Testis (tissue), 3 donors: ENCODE measurements around the gene CBR3. TPM values are rescaled to one million over a fixed set of nuclear protein-coding genes. Genes with fewer than 3 reads are reported as not detected.
"Not testable (repeated sequence)": the region's sequence is repeated elsewhere in the genome, so short reads cannot be mapped to it uniquely, and the experiment has no call there.

Experiments used
- DNase-seq: peaks from one replicate; pipeline ENCODE4 v3.0.0-alpha.2; 2019
- H3K27ac ChIP-seq, 2 donors: fragments of 200-600 bp; sonication (generic); one replicate each; pipeline ENCODE4 v1.5.1; 2019
- H3K27me3 ChIP-seq: fragments of 200-600 bp; sonication (generic); one replicate; pipeline ENCODE4 v1.5.1; 2019
- H3K36me3 ChIP-seq: fragments of 200-600 bp; sonication (generic); one replicate; pipeline ENCODE4 v1.5.1; 2017; ENCODE audit warnings: low read depth; ENCODE audit errors: missing control alignments
- H3K4me1 ChIP-seq: fragments of 200-600 bp; sonication (generic); one replicate; pipeline ENCODE4 v1.5.1; 2019
- H3K4me3 ChIP-seq, 2 donors: fragments of 200-600 bp; sonication (generic); one replicate each; pipeline ENCODE4 v1.5.1; 2017 to 2019
- H3K9me3 ChIP-seq: fragments of 200-600 bp; sonication (generic); one replicate; pipeline ENCODE4 v1.5.1; 2017
- POLR2A ChIP-seq: fragments of 450-650 bp; IDR thresholded peaks from one replicate; pipeline ENCODE4 v1.6.1; 2017; ENCODE audit warnings: antibody characterized with exemption, mild to moderate bottlenecking, moderate library complexity
- WGBS, 2 donors: methylation state at CpG; one replicate each; pipeline ENCODE4 v1.1.5; 2018; 5-methylcytosine and 5-hydroxymethylcytosine counted together
- intact Hi-C: fragments of 100-400 bp; cut with DNase I; formaldehyde crosslinking; loops from one replicate; pipeline ENCODE4 v1.15.1; 2023; ENCODE audit warnings: low total_unique reads
- polyA plus RNA-seq: library from polyadenylated mRNA; stranded (reverse); fragments of 350-450 nt; fragmentation: Illumina TruSeq; extraction: RNeasy Lipid Tissue Mini Kit (QIAGEN cat#74804); gene quantifications from one replicate; pipeline ENCODE4 v1.2.3, GENCODE V29; 2014; ENCODE audit warnings: low read depth, low replicate concordance; ENCODE audit not compliant: insufficient read depth
- total RNA-seq, 2 donors: library from RNA; depleted of rRNA; stranded (reverse); fragments of >200 nt; gene quantifications; one replicate each; pipeline ENCODE4 v1.2.3, GENCODE V29; 2016
- TF ChIP-seq, protein P1 (sequence below), 3 experiments: fragments of 450-650 bp in 2 of 3; fragments of 200-600 bp in 1 of 3; sonication (generic) in 1 of 3; IDR thresholded peaks; one replicate each; pipeline ENCODE4 v1.5.1; 2016 to 2019; ENCODE audit warnings: antibody characterized with exemption in 3 of 3, mild to moderate bottlenecking in 2 of 3, moderate library complexity in 1 of 3

CBR3 gene
- total and polyA plus RNA-seq, 3 donors from 2014 or later: 2.8 to 10.7 (median 6.9) TPM

DNA sequence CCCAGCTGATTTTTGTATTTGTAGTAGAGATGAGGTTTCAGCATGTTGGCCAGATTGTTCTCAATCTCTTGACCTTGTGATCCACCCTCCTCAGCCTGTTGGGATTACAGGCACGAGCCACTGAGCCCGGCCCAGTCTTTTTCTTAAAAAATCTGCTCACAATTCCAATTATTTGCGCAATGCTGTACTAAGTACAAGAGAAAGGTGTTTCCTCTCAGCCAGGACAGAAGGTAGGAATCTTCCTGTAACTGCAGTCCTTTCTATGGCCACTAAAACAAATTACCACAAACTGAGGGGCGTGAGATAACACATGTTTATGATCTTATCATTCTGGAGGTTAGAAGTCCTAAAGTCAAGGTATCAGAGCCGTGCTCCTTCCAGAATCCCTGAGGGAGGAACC lies 6.9 kb upstream of the CBR3 start:
- no peak for TF ChIP-seq POLR2A
- TF ChIP-seq, protein P1, sequence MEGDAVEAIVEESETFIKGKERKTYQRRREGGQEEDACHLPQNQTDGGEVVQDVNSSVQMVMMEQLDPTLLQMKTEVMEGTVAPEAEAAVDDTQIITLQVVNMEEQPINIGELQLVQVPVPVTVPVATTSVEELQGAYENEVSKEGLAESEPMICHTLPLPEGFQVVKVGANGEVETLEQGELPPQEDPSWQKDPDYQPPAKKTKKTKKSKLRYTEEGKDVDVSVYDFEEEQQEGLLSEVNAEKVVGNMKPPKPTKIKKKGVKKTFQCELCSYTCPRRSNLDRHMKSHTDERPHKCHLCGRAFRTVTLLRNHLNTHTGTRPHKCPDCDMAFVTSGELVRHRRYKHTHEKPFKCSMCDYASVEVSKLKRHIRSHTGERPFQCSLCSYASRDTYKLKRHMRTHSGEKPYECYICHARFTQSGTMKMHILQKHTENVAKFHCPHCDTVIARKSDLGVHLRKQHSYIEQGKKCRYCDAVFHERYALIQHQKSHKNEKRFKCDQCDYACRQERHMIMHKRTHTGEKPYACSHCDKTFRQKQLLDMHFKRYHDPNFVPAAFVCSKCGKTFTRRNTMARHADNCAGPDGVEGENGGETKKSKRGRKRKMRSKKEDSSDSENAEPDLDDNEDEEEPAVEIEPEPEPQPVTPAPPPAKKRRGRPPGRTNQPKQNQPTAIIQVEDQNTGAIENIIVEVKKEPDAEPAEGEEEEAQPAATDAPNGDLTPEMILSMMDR (IDR thresholded peaks at IDR 0.05): peak in 1 of 3 experiments; percentile 14
- H3K4me3 ChIP-seq: no peak overlapping the region
- no peaks in the 10 kb centered on the region for H3K27me3 ChIP-seq
- intact Hi-C loops: no loop called here
- peaks cover 11% of the 10 kb centered on the region for H3K4me1 ChIP-seq
- WGBS, 2 donors: 65 to 68% methylated on average over 5 of the region's 5 CpGs
- H3K9me3 ChIP-seq: no peaks in the 10 kb centered on the region
- peak overlapping the region in 1 of 2 donors; percentile 36 for H3K27ac ChIP-seq
- peak; percentile 52 for DNase-seq
- H3K36me3 ChIP-seq: no peaks in the 10 kb centered on the region

DNA sequence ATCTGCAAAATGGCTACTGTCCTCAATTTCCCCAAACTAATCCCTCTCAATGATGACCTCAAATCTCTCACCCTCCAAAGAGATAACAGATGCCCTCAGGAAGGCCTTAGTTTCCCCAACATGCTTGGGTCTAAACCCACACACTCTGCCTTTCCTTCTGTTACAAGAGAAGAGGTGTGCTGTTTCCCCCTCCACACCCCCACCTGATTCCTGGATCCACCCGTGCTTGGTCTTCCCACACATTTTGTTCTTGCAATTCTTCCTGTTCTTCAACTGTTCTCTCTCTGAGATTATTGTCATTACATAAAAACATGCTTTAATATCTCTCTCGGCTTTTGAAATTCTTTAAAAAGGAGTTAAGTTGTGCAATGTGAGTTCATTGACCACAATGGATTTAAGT lies 5.7 kb upstream of the CBR3 start:
- H3K36me3 ChIP-seq: no peaks in the 10 kb centered on the region
- peak overlapping the region in 1 of 2 donors; percentile 72 for H3K27ac ChIP-seq
- peaks cover 11% of the 10 kb centered on the region for H3K4me1 ChIP-seq
- H3K27me3 ChIP-seq: no peaks in the 10 kb centered on the region
- intact Hi-C loops: no loop called here
- no peak for DNase-seq
- 24 to 27% methylated on average over 2 of the region's 2 CpGs for WGBS, 2 donors
- H3K9me3 ChIP-seq: no peaks in the 10 kb centered on the region
- no peak overlapping the region for H3K4me3 ChIP-seq
- TF ChIP-seq, protein P1 (IDR thresholded peaks at IDR 0.05): no peak
- no peak for TF ChIP-seq POLR2A

DNA sequence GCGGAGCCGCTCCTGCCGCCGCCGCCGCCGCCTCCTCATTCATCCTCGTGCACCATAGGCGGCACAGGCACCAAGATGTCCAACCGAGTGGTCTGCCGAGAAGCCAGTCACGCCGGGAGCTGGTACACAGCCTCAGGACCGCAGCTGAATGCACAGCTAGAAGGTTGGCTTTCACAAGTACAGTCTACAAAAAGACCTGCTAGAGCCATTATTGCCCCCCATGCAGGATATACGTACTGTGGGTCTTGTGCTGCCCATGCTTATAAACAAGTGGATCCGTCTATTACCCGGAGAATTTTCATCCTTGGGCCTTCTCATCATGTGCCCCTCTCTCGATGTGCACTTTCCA lies 4.5 kb upstream of the CBR3 start:
- H3K27ac ChIP-seq: not testable (repeated sequence)
- 18 to 32% methylated on average over 4 to 16 of the region's 18 CpGs for WGBS, 2 donors
- H3K4me3 ChIP-seq: peak overlapping the region; percentile 43 to 54

GRCh38 chr21:36130839-36131238 lies 4.0 kb upstream of the CBR3 start:
- intact Hi-C loops, H3K27ac ChIP-seq, H3K9me3 ChIP-seq, DNase-seq, H3K27me3 ChIP-seq, H3K4me3 ChIP-seq, H3K36me3 ChIP-seq: not testable (repeated sequence)
- WGBS, 2 donors: 62 to 79% methylated on average over 5 of the region's 5 CpGs
- H3K4me1 ChIP-seq: peaks cover 19% of the 10 kb centered on the region

More for the DNA sequence above, 4.5 kb upstream of the CBR3 start:
- peaks cover 19% of the 10 kb centered on the region for H3K4me1 ChIP-seq
- H3K27me3 ChIP-seq, intact Hi-C loops, H3K36me3 ChIP-seq, DNase-seq, H3K9me3 ChIP-seq: not testable (repeated sequence)

DNA sequence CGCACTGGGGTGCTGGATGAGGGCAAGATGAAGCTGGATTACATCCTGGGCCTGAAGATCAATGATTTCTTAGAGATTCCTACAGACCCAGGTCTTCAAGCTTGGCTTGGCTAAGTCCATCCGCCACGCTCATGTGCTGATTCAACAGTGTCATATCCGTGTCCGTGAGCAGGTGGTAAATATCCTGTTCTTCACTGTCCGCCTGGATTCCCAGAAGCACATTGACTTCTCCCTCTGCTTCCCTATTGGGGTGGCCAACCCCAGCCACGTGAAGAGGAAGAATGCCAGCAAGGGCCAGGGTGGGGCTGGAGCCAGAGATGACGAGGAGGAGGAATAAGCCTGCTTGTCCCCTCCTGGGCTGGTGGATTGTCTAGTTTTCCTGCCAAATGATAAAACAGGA lies 2.2 kb upstream of the CBR3 start:
- intact Hi-C loops: no loop called here
- H3K36me3 ChIP-seq: no peaks in the 10 kb centered on the region

More for the DNA sequence above, 2.2 kb upstream of the CBR3 start:
- no peak for DNase-seq
- WGBS, 2 donors: 82 to 83% methylated on average over 7 to 8 of the region's 8 CpGs
- H3K27me3 ChIP-seq: no peaks in the 10 kb centered on the region
- H3K4me1 ChIP-seq: peaks cover 15% of the 10 kb centered on the region
- TF ChIP-seq, protein P1 (IDR thresholded peaks at IDR 0.05): no peak
- TF ChIP-seq POLR2A: no peak
- H3K4me3 ChIP-seq: no peak overlapping the region
- H3K9me3 ChIP-seq: no peaks in the 10 kb centered on the region
- no peak overlapping the region for H3K27ac ChIP-seq
